ENCODE measurements around the gene SALL4.
"Not testable (repeated sequence)": the region's sequence is repeated elsewhere in the genome, so short reads cannot be mapped to it uniquely, and the experiment has no call there.

The SALL4 gene

DNA sequence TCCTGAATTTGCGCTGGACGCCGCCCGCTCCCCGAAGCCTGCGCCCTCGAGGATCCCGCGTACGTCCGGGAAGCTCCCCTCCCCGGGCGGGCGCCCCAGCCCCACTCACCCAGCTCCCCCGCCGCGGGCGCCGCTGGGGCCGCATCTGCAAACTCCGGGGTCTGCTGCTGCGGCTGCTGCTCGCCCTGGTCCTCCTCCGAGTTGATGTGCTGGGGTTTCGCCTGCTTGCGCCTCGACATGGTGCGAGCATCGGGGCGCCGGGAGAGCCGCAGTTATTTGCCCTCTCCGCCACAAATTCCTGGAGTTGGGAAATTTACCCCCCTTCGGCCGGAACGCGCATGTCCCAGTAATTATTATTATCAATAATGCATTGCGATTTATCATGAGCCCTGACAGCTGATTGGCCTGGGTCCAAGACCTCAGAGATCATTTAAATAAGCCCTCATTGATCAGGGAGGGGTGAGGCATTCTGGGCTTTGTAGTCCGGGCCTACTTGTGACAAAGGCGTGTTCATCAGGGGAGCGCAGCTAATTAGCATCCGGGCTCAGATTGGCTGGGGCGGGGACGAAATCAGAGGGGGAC is at the start of gene SALL4:
Gene SALL4, minus strand, starts transcription at position 352 of the 582 bp plus-strand sequence. Its CDS starts 113 bp downstream, at position 239.
- DNase-seq (ENCODE audit: low read depth), result no peak

DNA sequence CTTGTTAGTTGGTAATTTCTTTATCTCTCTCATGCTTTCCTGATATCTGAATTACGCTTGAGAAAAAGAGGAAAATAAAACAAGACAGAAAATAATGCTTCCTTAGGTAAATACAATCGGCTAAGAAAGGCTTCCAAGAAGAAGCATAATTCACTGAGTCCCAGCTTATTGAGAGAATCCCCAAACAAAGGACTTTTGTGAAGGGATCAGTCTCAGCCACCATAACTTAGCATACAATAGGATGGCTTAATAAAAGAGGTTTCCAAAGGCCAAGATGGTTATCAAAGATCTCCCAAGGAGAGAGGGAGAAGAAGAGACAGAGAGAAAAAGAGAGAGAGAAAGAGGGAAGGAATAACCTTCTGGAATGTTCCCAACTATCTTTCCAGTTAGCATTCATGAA is 46.0 kb upstream of the SALL4 start:
- DNase-seq (ENCODE audit: low read depth), result no peak

GRCh38 chr20:51840865-51841264 is 38.5 kb upstream of the SALL4 start:
- DNase-seq (ENCODE audit: low read depth), result no peak

GRCh38 chr20:51837876-51838420 is 35.6 kb upstream of the SALL4 start:
- no peak for DNase-seq (ENCODE audit: low read depth)

DNA sequence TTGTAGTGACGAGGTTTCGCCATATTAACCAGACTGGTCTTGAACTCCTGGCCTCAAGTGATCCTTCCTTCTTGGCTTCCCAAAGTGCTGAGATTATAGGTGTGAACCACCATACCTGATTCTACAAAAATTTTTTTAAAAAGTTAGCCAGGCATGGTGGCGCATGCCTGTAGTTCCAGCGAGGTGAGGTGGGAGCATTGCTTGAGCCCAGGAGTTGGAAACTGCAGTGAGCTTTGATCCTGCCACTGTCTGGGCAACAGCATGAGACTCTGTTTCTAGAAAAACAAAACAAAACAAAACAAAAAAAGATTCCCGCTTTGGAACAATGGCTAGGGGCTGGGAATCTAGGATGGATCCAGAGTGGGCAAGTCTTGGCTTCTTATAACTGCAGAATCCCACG is 35.1 kb upstream of the SALL4 start:
- DNase-seq (ENCODE audit: low read depth), result no peak

- DNase-seq (ENCODE audit: low read depth), result no peak
These were observed 31.0 kb upstream of the SALL4 start for GRCh38 chr20:51833326-51833725.

DNA sequence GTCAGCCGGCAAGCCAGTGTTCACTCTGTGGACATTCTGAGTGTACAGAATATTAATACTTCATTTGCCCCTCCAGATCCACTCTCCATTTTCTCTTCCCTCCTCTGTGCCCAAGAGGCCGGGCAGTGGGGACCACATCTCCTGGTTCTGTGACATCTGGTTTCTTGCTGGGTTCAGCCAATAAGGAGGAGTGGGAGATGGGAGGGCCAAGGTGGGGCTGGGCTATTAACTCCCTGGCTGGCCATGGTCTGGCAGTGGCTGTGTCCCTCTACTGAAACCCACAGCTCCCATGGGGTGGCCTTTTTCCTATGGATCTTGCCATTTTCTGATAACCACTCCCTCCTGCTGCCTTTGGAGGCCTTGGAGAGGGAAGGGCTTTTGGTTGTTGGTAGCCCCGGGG is 30.0 kb upstream of the SALL4 start:
- DNase-seq (ENCODE audit: low read depth), result no peak

DNA sequence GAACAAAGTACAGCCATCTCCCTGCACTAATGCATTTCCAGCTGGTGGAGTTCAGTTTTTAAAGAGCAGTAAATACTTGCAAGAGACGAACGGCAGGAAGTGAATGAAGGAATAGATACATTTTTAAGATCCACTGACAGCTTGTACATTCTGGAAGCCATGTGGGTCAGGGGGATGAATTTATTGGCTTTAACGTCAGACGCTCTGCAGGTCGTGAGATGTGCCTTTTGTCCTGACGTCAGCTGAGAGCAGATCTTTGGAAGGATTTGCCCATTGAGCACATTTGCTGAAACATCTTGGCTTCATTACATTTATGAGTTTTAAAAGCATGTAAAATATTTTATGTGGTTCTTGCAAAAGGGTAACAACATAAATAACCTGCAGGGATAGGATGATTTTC is 29.5 kb upstream of the SALL4 start:
- DNase-seq (ENCODE audit: low read depth), result peak; percentile 8

- no peak for DNase-seq (ENCODE audit: low read depth)
These were observed 28.2 kb upstream of the SALL4 start for GRCh38 chr20:51830538-51830937.

DNA sequence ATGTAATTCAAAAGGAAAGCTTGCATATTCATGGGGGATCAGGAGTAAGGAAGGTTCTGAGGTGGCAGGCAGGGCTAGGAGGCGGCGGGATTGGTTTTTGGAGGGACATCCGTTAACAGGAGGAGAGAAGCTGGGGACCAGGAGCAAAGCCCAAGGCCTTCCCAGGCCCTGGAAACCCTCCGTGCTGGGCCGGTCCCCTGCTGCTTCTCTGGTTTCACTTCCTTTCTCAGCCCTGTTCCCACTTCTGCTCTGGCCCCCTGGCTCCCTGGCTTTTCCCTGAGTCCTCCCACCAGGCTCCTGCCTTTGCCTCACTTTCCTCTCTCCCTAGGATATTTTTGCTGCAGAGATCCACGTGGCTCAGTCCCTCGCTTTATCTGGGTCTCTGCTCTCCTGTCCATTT is 26.4 kb upstream of the SALL4 start:
- no peak for DNase-seq (ENCODE audit: low read depth)

- no peak for DNase-seq (ENCODE audit: low read depth)
These were observed 24.1 kb upstream of the SALL4 start for GRCh38 chr20:51826372-51826771.

- DNase-seq (ENCODE audit: low read depth), result no peak
These were observed 16.2 kb upstream of the SALL4 start for GRCh38 chr20:51818479-51819008.

DNA sequence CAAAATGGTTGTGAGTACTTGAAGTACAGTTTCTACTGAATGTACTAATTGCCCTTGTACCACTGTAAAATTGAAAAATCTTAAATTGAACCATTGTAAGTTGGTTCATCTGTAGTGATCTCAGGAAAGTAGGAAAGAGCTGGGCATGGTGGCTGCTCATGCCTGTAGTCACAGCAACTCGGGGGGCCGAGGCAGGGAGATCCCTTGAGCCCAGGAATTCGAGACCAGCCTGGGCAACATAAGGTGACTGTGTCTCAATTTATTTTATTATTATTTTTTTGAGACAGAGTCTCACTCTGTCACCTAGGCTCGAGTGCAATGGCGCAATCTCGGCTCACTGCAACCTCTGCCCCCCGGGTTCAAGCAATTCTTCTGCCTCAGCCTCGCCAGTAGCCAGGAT is 14.5 kb upstream of the SALL4 start:
- not testable (repeated sequence) for DNase-seq (ENCODE audit: low read depth)

- no peak for DNase-seq (ENCODE audit: low read depth)
These were observed 13.2 kb upstream of the SALL4 start for GRCh38 chr20:51815383-51816076.

DNA sequence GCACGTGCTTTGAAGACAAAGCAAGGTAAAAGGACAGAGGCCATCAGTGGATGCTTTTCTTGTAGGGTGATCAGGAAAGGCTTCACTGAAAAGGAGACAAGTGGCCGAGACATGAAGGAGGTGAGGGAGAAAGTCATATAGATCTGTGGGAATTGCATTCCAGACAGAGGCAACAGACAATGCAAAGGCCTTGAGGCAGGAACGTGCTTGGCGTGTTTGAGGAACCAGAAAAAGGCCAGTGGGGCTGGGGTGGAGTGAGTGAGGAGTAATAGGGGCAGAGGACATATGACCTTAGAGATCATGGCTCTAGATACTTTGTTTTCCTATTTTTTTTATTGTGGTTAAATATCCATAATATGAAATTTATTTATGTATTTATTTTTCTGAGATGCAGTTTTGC is 10.5 kb upstream of the SALL4 start:
- DNase-seq (ENCODE audit: low read depth), result no peak

DNA sequence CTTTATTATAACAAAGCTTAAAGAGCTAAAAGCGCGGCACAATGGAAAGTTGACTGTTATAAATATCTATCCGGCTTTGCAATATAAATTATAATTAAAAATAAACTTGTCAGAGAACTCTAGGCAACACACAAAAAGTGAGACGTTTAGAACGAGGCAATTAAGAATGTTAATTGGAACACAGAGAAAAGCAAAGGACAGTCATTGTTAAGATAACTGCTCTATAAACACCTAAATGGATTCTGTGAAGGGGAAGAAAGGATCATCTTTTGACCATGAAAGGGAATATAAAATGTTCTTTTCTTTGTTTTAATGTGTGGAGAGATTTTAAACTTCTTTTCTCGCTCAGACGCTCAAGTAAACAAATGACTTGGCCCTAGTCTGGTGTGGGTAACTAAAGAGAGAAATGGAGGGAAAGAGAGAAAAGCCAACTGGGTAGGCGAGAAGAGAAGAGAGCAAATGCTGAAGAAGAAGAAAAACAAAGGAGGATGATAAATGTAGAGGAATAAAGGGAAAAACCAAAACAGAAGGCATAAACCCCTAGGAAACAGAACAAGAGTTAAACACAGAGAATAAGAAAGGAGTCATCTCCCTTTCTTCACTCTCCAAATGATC is 9.3 kb upstream of the SALL4 start:
- DNase-seq (ENCODE audit: low read depth), result no peak

DNA sequence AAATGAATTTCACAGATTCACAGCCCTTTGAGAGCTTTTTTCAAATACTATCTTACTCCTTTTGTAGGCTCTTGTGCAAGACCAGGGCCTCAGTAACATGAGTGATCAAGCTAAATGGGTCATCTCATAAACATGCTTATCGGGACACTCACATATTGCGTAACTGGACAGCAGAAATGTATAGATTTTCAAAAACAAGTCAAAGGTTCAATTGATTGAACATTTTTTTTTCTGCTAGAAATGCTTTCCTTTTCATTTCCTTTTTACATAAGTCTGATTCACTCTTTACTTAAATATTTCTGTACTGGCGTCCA is 8.7 kb upstream of the SALL4 start:
- DNase-seq (ENCODE audit: low read depth), result no peak

GRCh38 chr20:51810155-51811041 is 8.1 kb upstream of the SALL4 start:
- no peak for DNase-seq (ENCODE audit: low read depth)

GRCh38 chr20:51807720-51808250 is 5.5 kb upstream of the SALL4 start:
- no peak for DNase-seq (ENCODE audit: low read depth)

- DNase-seq (ENCODE audit: low read depth), result no peak
These were observed 2.4 kb upstream of the SALL4 start for GRCh38 chr20:51804754-51805153.

DNA sequence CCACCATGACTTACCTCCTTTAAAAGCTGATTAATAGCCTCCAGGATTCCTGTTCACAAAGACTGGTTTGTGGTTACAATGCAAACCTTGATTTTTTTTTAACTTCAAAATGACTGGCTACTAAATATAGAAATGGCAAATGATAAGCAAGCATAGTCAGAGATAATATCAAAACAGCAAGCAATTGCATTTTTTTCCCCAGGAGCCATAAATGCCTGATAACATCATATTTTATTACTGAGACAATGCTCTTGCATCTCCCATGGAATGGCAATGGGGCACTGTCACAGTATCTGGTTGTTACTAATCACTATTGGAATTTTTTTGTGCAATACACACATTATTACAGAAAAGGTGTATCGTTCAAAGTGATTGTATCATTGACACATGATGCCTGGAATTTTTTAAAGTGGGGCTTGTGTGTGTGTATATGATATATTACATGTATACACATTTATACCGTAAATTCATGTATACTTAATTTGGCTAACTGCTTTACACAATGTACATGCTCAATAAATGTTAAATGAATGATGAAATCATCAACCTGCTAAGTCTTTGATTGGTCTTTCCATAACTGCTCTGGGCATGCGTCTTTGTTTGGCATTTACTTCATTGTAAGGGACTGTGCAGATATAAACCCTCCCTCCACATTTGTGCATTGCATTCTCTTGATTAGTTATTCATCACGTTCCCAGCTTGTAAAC is 980 bp upstream of the SALL4 start:
- no peak for DNase-seq (ENCODE audit: low read depth)

DNA sequence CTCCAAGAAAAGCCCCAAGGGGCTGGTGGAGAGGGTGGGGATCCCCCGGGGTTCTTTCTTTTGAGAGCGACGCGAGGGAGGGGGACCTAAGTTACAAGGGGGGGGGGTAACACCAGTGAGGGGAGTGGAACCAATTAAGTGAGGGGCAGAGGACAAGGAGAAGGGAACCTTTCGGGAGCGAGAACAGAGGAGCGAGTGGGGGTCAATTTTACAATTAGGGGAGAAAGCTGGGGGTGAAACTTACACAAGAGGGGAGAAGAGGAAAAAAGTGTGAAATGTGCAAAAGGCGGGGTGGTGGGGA is 548 bp downstream of the SALL4 start:
- DNase-seq (ENCODE audit: low read depth), result no peak

Data from GM04503 (cell line).